Pancreas (tissue), 10 donors: ENCODE results near the gene SOD3. TPM values are rescaled to one million over a fixed set of nuclear protein-coding genes. Genes with fewer than 3 reads are reported as not detected.
A peak's percentile ranks its signal among the peaks of the same experiment; 100 is the strongest.

Experiments
- ATAC-seq, 4 donors: fragments of 200-7000 bp; cut with Tn5 transposase; one replicate each; pipeline versions ENCODE4 v1.8.0 to v1.9.1; 2020; ENCODE audit warnings: mild to moderate bottlenecking in 4 of 4, moderate library complexity in 4 of 4
- DNase-seq, 6 donors: peaks; one replicate each; pipeline ENCODE4 v3.0.0-alpha.2; 2020
- FAIRE-seq: peaks from 2 replicates; lab custom pipeline; 2012; peaks lifted over from hg19 to GRCh38; lab: Jason Lieb, UNC
- H3K27ac ChIP-seq, 4 donors: fragments of 200-600 bp; sonication (generic); 1 replicate in 3 of 4; 2 replicates in 1 of 4; pipeline versions ENCODE4 v1.5.0 to v1.8.0; 2020
- H3K27me3 ChIP-seq, 4 donors: fragments of 200-600 bp; one replicate each; pipeline ENCODE4 v1.8.0; 2021
- H3K36me3 ChIP-seq, 3 donors: fragments of 200-600 bp; sonication (generic) in 1 of 3; one replicate each; pipeline versions ENCODE4 v1.5.0 to v1.8.0; 2020 to 2021
- H3K4me1 ChIP-seq, 3 donors: fragments of 200-600 bp; one replicate each; pipeline ENCODE4 v1.8.0; 2021
- H3K4me3 ChIP-seq, 4 donors: fragments of 200-600 bp; sonication (generic) in 2 of 4; one replicate each; pipeline versions ENCODE4 v1.5.0 to v1.8.0; 2020 to 2021
- H3K9me3 ChIP-seq, 4 donors: fragments of 200-600 bp; one replicate each; pipeline ENCODE4 v1.8.0; 2021
- CTCF ChIP-seq, 4 donors: fragments of 200-600 bp; sonication (generic) in 3 of 4; IDR thresholded peaks; one replicate each; pipeline versions ENCODE4 v1.5.0 to v1.8.0; 2021; ENCODE audit warnings: antibody characterized with exemption in 4 of 4
- WGBS, 2 donors: extraction: QIAGEN DNeasy Blood & Tissue Kit; methylation state at CpG; one replicate each; pipeline ENCODE4 v1.1.7; 2013; 5-methylcytosine and 5-hydroxymethylcytosine counted together
- intact Hi-C, 3 donors: fragments of 100-400 bp; cut with DNase I; formaldehyde crosslinking; loops; one replicate each; pipeline versions ENCODE4 v1.11.1 to v1.14.2; 2022
- polyA plus RNA-seq, 2 donors: library from polyadenylated mRNA; stranded (reverse); fragments of 200-250 nt; gene quantifications; one replicate each; pipeline ENCODE4 v1.2.3, GENCODE V29; 2013
- total RNA-seq, 6 donors: library from RNA; stranded (reverse); fragmentation: NEBNext Ultra II Directional in 4 of 6; extraction: Animal tissue kit (Norgen Biotek cat#: 25700) in 4 of 6; gene quantifications; one replicate each; pipeline versions ENCODE4 v1.2.1 to v1.2.4, GENCODE V29; 2021 to 2023
- donor health status: healthy with polysubstance abuse.
- donor health status: DM: no; HTN: no; CAD: no; lungs with moderate emphysema.
- donor health status: DM: no; HTN: no; CAD: no.
- donor health status: control.
- donor health status: control.
- donor health status: Bipolar disorder and iron deficiency.
- donor health status: DM: yes; HTN: yes; CAD: no.
- donor health status: DM: no; HTN: no; CAD: no.
- donor health status: DM: no; HTN: no; CAD: no.
- donor health status: DM: yes; HTN: yes; CAD: no.

SOD3 gene
- total and polyA plus RNA-seq, 8 donors: 21.2 to 43.9 (median 37.2) TPM

- peak overlapping the region in 1 of 4 donors; percentile 10 for H3K4me3 ChIP-seq
- no peaks in the 10 kb centered on the region for H3K27me3 ChIP-seq
- ATAC-seq (no peak), FAIRE-seq (no peak), DNase-seq (peak in 2 of 6 donors; percentile 56 to 72)
- H3K36me3 ChIP-seq: no peaks in the 10 kb centered on the region
- no peaks in the 10 kb centered on the region for H3K9me3 ChIP-seq
- H3K4me1 ChIP-seq: peaks cover 0 to 2% (median 0%) of the 10 kb centered on the region in 3 donors
- 47 to 62% methylated on average over 72 to 103 of the region's 103 CpGs for WGBS, 2 donors
- intact Hi-C loops: no loop called here
- no peak for TF ChIP-seq CTCF (IDR thresholded peaks at IDR 0.05)
- H3K27ac ChIP-seq: no peak overlapping the region
These were observed 4.4 kb downstream of the SOD3 start for GRCh38 chr4:24799544-24800324.

GRCh38 chr4:24800325-24800895 lies 5.0 kb downstream of the SOD3 start:
- H3K36me3 ChIP-seq: no peaks in the 10 kb centered on the region
- 46 to 58% methylated on average over 25 of the region's 25 CpGs for WGBS, 2 donors
- no peaks in the 10 kb centered on the region for H3K27me3 ChIP-seq
- DNase-seq: no peak
- peak overlapping the region in 1 of 4 donors; percentile 10 for H3K4me3 ChIP-seq
- TF ChIP-seq CTCF (IDR thresholded peaks at IDR 0.05): no peak
- peaks cover 0 to 3% (median 0%) of the 10 kb centered on the region in 3 donors for H3K4me1 ChIP-seq
- no peaks in the 10 kb centered on the region for H3K9me3 ChIP-seq
- intact Hi-C loops: no loop called here
- ATAC-seq: no peak
- no peak for FAIRE-seq
- no peak overlapping the region for H3K27ac ChIP-seq

GRCh38 chr4:24801136-24801855 lies 5.9 kb downstream of the SOD3 start:
- ATAC-seq (no peak), DNase-seq (no peak), FAIRE-seq (no peak)
- Histone ChIP-seq H3K4me1 (peaks cover 0 to 3% (median 0%) of the 10 kb centered on the region in 3 donors), H3K4me3 (no peak overlapping the region), H3K36me3 (no peaks in the 10 kb centered on the region), H3K27ac (no peak overlapping the region), H3K9me3 (no peaks in the 10 kb centered on the region), H3K27me3 (no peaks in the 10 kb centered on the region)
- 62 to 70% methylated on average over 10 of the region's 10 CpGs for WGBS, 2 donors
- TF ChIP-seq CTCF (IDR thresholded peaks at IDR 0.05): no peak
- intact Hi-C loops: no loop called here

GRCh38 chr4:24802648-24803047 lies 7.3 kb downstream of the SOD3 start:
- ATAC-seq (no peak), FAIRE-seq (no peak), DNase-seq (no peak)
- Histone ChIP-seq H3K4me3 (no peak overlapping the region), H3K36me3 (peaks cover 0 to 3% (median 0%) of the 10 kb centered on the region in 3 donors), H3K27ac (no peak overlapping the region), H3K27me3 (no peaks in the 10 kb centered on the region), H3K9me3 (no peaks in the 10 kb centered on the region), H3K4me1 (peaks cover 0 to 3% (median 0%) of the 10 kb centered on the region in 3 donors)
- WGBS, 2 donors: 49 to 70% methylated on average over 6 of the region's 6 CpGs
- intact Hi-C loops: no loop called here
- no peak for TF ChIP-seq CTCF (IDR thresholded peaks at IDR 0.05)
